Large intestine (tissue), 3 donors: ENCODE measurements around the gene CASK. TPM values are rescaled to one million over a fixed set of nuclear protein-coding genes. Genes with fewer than 3 reads are reported as not detected.

Experiments used
- DNase-seq, 2 donors: peaks; one replicate each; pipeline versions ENCODE4 v3.0.0 to v3.0.0-alpha.2; 2013
- H3K27ac ChIP-seq: one replicate; pipeline ENCODE4 v1.5.1; 2013; ENCODE audit warnings: low read length
- H3K27me3 ChIP-seq: 2 replicates; pipeline ENCODE4 v1.6.1; 2013; ENCODE audit warnings: low read length; ENCODE audit not compliant: control insufficient read depth, insufficient read depth
- H3K36me3 ChIP-seq: 2 replicates; pipeline ENCODE4 v1.6.1; 2013; ENCODE audit warnings: low read length; ENCODE audit not compliant: control insufficient read depth, insufficient read depth
- H3K4me1 ChIP-seq: one replicate; pipeline ENCODE4 v1.6.1; 2013; ENCODE audit warnings: low read length; ENCODE audit not compliant: control insufficient read depth, insufficient read depth
- H3K4me3 ChIP-seq: one replicate; pipeline ENCODE4 v1.5.1; 2013; ENCODE audit warnings: low read length
- H3K9me3 ChIP-seq: one replicate; pipeline ENCODE4 v1.6.1; 2013; ENCODE audit warnings: mild to moderate bottlenecking, low read depth, low read length, moderate library complexity; ENCODE audit not compliant: control insufficient read depth
- WGBS: methylation state at CpG from one replicate; pipeline ENCODE4 v1.1.5; 2013; ENCODE audit warnings: low lambda C conversion rate; ENCODE audit not compliant: insufficient coverage; 5-methylcytosine and 5-hydroxymethylcytosine counted together
- polyA plus RNA-seq: library from polyadenylated mRNA; unstranded; fragments of 120-200 nt; gene quantifications from one replicate; pipeline ENCODE4 v1.2.1, GENCODE V29; 2013

Gene CASK
- polyA plus RNA-seq, 1 donor, result 71.3 TPM

DNA sequence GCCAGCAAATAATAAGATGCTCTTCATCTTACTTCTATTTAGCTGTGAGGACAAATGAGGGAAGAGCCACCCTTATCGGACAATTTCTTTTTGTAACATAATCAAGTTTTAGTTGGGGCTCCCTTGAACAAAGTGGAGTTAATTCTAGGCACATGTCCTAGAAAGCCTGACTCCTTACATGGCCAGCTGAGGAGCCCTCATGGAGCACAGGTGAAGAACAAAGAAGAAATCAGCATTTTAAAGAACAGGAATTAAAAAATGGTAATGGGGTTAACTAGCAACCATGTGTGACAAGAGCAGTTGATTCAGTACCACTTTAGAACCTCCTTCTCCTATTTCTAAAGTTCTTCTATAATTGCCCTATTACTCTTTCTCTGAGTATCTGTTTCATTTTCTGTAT lies 183.5 kb downstream of the CASK start:
- Histone ChIP-seq H3K9me3 (no peaks in the 10 kb centered on the region), H3K27ac (no peak overlapping the region), H3K27me3 (no peaks in the 10 kb centered on the region), H3K4me3 (no peak overlapping the region), H3K36me3 (peaks cover 5% of the 10 kb centered on the region), H3K4me1 (peaks cover 2% of the 10 kb centered on the region)
- no peak for DNase-seq
- WGBS, result no CpG with 5 or more reads among the region's 1 CpG

DNA sequence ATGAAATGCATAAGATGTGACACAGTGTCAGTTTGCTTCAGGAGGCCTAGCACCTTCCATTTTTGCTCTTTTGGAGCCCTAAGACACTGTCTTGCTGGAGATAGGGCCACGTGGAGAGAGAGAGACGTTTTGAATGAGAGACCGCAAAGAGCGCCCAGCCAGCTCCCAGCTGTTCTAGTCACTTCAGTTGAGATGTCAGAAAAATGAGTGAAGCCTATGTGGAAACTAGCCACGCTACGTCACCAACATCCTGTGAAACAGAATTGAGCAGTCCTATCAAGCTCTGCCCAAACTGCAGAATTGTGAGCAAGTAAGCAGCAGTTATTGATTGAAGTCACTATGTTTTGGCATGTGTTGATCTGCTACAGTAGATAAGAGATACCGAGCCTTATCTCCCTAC lies 186.3 kb downstream of the CASK start:
- no CpG with 5 or more reads among the region's 7 CpGs for WGBS
- H3K4me3 ChIP-seq, result no peak overlapping the region
- DNase-seq, result no peak
- H3K36me3 ChIP-seq, result no peaks in the 10 kb centered on the region
- no peak overlapping the region for H3K27ac ChIP-seq
- H3K4me1 ChIP-seq, result peaks cover 2% of the 10 kb centered on the region
- H3K27me3 ChIP-seq, result no peaks in the 10 kb centered on the region
- H3K9me3 ChIP-seq, result no peaks in the 10 kb centered on the region

DNA sequence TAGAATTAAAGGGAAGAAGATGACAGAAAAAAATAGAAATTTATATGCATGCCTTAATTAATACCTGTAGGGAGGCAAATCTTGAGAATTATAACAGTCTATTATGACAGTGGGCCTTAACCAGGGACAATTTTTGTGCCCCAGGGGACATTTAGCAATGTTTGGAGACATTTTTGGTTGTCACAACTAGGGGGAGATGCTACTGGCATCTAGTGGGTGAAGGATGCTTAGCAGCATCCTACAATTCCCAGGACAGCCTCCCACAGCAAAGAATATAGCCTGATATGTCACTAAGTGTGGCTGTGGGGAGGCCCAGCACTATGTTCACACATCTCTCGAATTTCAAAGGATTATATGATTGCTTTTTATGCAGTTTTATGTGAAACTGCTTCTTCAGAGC lies 188.8 kb downstream of the CASK start:
- WGBS, result no CpG with 5 or more reads among the region's 1 CpG

DNA sequence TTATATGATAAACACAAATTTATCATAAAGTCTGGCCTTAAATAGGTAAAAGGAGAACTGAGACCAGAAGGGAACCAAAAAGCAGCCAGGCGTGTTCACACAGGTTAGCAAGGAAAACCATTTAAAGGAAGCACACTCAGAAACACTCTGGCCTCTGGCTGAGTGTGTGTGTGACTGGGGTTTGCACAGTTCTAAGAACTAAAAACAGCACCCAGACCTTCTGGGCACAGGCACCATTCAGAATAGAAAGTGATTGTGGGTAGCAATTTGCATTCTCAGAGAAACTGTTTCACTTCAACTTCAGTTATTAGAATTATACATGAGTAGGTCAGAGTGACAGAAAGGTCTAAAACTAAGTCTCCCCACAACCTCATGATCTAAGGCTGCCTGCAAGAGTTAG lies 189.4 kb downstream of the CASK start:
- no peaks in the 10 kb centered on the region for H3K9me3 ChIP-seq
- no peak overlapping the region for H3K4me3 ChIP-seq
- no peaks in the 10 kb centered on the region for H3K4me1 ChIP-seq
- H3K27ac ChIP-seq, result no peak overlapping the region
- no peaks in the 10 kb centered on the region for H3K27me3 ChIP-seq
- DNase-seq, result no peak
- H3K36me3 ChIP-seq, result no peaks in the 10 kb centered on the region
- WGBS, result no CpG with 5 or more reads among the region's 1 CpG

More for the DNA sequence above, 188.8 kb downstream of the CASK start:
- H3K36me3 ChIP-seq, result no peaks in the 10 kb centered on the region
- H3K9me3 ChIP-seq, result no peaks in the 10 kb centered on the region
- no peaks in the 10 kb centered on the region for H3K27me3 ChIP-seq
- no peak overlapping the region for H3K4me3 ChIP-seq
- no peaks in the 10 kb centered on the region for H3K4me1 ChIP-seq
- DNase-seq, result no peak
- H3K27ac ChIP-seq, result no peak overlapping the region

DNA sequence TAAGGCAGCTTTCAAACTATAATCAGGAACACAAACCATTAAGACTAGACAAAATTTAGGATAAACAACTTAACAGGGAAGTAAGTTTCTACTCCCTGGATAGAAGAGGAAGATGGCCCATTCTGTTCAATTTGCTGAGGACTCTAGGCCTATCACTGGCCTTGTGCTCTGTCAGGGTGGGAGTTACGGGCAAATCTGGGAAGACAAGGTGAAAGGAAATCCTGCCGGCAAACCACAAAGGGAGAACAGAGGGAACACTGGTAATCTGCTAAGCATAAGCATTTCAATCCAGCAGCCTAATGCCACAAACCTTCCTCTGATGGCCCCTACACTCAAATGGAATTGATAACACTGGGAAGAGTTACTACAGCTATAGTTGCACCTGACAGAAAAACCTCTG lies 191.1 kb downstream of the CASK start:
- no peaks in the 10 kb centered on the region for H3K9me3 ChIP-seq
- WGBS, result 60% methylated on average over 1 of the region's 2 CpGs
- H3K27me3 ChIP-seq, result no peaks in the 10 kb centered on the region
- no peaks in the 10 kb centered on the region for H3K36me3 ChIP-seq
- no peak for DNase-seq
- H3K4me1 ChIP-seq, result no peaks in the 10 kb centered on the region
- H3K27ac ChIP-seq, result no peak overlapping the region
- no peak overlapping the region for H3K4me3 ChIP-seq

DNA sequence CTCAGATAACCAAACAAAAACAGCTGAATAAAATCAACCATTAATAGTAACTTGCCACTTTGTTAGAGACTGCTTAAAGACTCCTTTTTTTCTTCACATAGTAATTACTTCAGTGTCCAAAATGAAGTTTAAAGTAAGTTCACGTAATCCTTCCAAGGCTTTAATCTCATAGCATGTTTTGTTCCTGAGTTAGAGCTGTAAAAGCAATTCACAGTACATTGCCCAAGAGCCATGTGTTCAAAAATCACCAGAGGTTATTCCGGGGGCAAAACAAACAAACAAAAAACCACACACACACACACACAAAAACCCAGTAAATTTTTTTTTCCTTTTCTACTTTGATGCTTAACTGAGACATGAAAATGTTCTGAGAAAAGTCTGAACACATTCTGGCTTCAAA lies 193.3 kb downstream of the CASK start:
- H3K36me3 ChIP-seq, result no peaks in the 10 kb centered on the region

DNA sequence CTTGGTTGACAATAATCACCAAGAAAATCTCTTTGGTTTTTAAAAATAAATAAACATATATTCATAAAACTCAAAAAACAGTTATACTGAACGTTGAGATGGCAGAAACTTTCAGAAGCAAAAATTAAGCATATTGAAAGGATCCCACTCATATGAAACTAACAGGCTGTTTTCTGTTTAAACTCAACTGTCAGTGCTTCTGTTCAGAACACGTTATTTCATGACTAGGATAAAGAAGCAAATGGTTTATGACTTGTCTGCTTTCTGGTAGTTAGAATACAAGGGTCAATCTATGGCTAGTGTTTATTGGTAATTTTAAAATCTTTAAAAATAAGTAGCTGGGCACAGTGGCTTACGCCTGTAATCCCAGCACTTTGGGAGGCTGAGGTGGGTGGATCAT lies 195.2 kb downstream of the CASK start:
- WGBS, result no CpG with 5 or more reads among the region's 3 CpGs
- no peak for DNase-seq
- no peaks in the 10 kb centered on the region for H3K9me3 ChIP-seq
- H3K36me3 ChIP-seq, result no peaks in the 10 kb centered on the region
- no peak overlapping the region for H3K4me3 ChIP-seq
- H3K4me1 ChIP-seq, result no peaks in the 10 kb centered on the region
- no peak overlapping the region for H3K27ac ChIP-seq
- no peaks in the 10 kb centered on the region for H3K27me3 ChIP-seq

More for the DNA sequence above, 193.3 kb downstream of the CASK start:
- WGBS, result no CpG with 5 or more reads among the region's 2 CpGs
- no peak overlapping the region for H3K27ac ChIP-seq
- DNase-seq, result peak in 1 of 2 donors; percentile 11
- no peaks in the 10 kb centered on the region for H3K27me3 ChIP-seq
- no peaks in the 10 kb centered on the region for H3K9me3 ChIP-seq
- H3K4me1 ChIP-seq, result no peaks in the 10 kb centered on the region
- no peak overlapping the region for H3K4me3 ChIP-seq

DNA sequence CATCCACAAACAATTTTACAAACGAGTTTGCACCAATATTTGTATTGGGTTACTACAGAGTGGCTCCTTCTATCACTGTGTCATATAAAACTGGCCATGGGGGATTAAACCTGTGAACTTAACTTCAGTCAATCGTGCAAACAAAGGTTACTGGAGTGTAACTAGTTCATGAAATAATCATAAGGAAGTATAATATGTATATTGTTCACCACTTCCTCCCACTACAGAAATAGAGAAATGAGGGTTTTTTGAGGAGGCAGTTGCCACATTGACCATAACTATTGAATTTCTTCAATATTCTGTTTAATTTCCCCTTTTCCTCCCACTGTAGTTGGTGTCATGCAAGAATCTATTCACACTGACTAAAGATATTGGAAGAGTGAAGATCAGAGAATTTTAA lies 199.5 kb downstream of the CASK start, which contains the start of gene GPR82:
TSS of gene GPR82 (plus strand) at position 356 of the 400 bp plus-strand sequence. CDS start 2,846 bp downstream, outside the sequence.
- Histone ChIP-seq H3K36me3 (peaks cover 3% of the 10 kb centered on the region), H3K27ac (no peak within 1 kb of the TSS), H3K4me1 (no peaks in the 10 kb centered on the region), H3K27me3 (no peaks in the 10 kb centered on the region), H3K4me3 (peak within 1 kb of the TSS; percentile 3), H3K9me3 (no peaks in the 10 kb centered on the region)
- WGBS, result no CpG with 5 or more reads among the region's 2 CpGs
- DNase-seq, result no peak

DNA sequence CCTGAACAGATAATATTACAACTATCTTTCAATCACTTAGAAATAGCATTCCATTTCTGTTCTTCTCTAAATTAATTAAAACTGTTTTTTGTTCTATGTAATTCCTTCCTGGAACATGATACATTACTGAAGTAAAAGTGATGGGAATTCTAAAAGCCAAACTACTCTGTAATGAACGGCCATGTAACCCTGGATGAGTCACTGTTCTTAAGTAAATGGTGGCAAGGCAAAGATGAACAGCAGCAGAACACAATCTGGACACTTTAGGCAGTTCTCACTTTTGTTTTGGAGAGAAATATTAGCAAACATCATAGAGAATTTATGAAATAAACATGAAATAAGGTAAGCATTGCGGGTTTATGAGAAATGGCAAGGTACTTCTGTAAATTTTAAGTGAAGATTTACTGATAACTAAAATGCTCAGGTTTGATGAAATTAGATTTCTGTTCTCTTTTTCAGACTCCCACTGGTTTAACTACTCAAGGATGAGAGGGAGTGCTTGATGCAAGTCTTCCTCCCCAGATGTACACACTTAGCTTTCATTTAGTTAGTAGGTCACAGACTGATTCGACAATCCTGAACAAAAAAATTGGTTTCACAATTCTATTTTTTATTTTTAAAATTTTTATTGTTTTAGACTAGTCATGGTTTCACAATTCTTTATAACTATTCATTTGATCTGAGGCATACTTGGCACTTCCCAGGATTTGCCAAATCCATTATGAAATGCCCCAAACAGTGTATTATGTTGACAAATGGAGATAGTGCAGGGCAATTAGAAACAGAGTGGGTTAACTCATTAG lies 200.3 kb downstream of the CASK start:
- no peaks in the 10 kb centered on the region for H3K27me3 ChIP-seq
- no peaks in the 10 kb centered on the region for H3K9me3 ChIP-seq
- no peaks in the 10 kb centered on the region for H3K4me1 ChIP-seq
- DNase-seq, result no peak
- no CpG with 5 or more reads among the region's 3 CpGs for WGBS
- H3K36me3 ChIP-seq, result peaks cover 3% of the 10 kb centered on the region
- H3K4me3 ChIP-seq, result no peak overlapping the region
- no peak overlapping the region for H3K27ac ChIP-seq

DNA sequence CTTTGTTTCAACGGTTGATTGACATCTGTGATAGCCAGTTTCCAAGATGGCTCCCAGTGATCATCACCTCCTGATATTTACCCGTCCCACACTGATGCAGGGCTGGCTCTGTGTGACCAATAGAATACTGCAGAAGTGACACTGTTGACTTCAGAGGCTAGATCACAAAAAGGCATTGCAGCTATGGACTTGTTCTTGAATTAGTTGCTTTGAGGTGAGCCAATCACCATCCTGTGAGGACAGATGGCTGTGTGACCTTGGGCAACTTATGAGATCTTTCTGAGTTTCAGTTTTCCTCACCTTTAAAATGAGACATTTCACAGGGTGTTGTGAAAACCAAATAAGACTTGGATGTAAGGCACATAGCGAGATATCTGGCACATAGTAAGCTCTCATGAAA lies 201.1 kb downstream of the CASK start:
- DNase-seq, result no peak
- Histone ChIP-seq H3K4me1 (peaks cover under 1% of the 10 kb centered on the region), H3K9me3 (peaks cover under 1% of the 10 kb centered on the region), H3K4me3 (no peak overlapping the region), H3K27ac (no peak overlapping the region), H3K36me3 (peaks cover 3% of the 10 kb centered on the region), H3K27me3 (no peaks in the 10 kb centered on the region)
- WGBS, result no CpG with 5 or more reads among the region's 3 CpGs

DNA sequence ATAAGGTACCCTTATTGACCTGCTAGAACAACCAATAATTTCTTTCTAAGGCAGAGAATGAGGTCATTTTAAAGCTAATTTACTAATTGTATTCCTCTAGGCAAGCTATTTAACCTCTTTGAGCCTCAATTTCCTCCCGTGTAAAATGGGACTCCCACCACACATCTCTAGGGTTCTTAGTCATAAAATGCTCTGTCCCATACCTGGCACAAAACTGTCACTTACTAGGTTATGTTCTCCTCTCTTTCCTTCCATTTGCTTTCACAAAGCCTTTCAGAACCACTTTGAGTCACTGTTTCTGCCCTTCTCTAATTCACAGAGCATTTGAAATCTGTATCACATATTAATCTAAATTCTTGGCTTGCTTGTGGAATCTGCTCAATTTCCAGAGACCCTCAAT lies 201.8 kb downstream of the CASK start:
- DNase-seq, result no peak
- Histone ChIP-seq H3K4me1 (peaks cover 5% of the 10 kb centered on the region), H3K9me3 (peaks cover 3% of the 10 kb centered on the region), H3K27ac (no peak overlapping the region), H3K27me3 (no peaks in the 10 kb centered on the region), H3K4me3 (no peak overlapping the region), H3K36me3 (peaks cover 3% of the 10 kb centered on the region)
- no CpG with 5 or more reads among the region's 1 CpG for WGBS
